SU-DHL-6 (cell line): ENCODE results near the gene NFE2L3.

Source experiments
- EZH2phosphoT487 ChIP-seq: fragments of 200-600 bp; sonication (generic), shearing (Covaris generic); conservative IDR thresholded peaks from 2 replicates; pipeline ENCODE4 v1.6.1; 2018; ENCODE audit warnings: mild to moderate bottlenecking, antibody characterized with exemption, low read length, moderate library complexity, mixed read lengths
- TF ChIP-seq, protein P1 (sequence below): fragments of 200-600 bp; sonication (generic); IDR thresholded peaks from one replicate; pipeline ENCODE4 v1.5.1; 2017; ENCODE audit warnings: antibody characterized with exemption, mild to moderate bottlenecking, low read length, moderate library complexity; ENCODE audit not compliant: insufficient read depth, poor library complexity, severe bottlenecking

DNA sequence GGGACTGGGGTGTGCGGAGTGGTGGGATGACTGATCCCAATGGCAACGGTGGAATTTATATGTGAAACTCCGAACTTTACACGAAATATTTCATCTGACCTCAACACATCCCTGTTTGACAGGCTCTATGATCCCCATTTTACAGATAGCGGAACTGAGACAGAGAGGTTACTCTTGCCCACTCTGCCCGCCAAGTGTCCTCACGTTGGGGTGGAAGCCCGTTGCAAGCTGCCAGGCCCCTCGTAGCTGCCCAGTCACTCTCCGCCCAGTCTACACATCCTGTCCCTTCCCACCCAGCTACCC, 397 bp upstream of the NFE2L3 start:
- TF ChIP-seq, protein P1, sequence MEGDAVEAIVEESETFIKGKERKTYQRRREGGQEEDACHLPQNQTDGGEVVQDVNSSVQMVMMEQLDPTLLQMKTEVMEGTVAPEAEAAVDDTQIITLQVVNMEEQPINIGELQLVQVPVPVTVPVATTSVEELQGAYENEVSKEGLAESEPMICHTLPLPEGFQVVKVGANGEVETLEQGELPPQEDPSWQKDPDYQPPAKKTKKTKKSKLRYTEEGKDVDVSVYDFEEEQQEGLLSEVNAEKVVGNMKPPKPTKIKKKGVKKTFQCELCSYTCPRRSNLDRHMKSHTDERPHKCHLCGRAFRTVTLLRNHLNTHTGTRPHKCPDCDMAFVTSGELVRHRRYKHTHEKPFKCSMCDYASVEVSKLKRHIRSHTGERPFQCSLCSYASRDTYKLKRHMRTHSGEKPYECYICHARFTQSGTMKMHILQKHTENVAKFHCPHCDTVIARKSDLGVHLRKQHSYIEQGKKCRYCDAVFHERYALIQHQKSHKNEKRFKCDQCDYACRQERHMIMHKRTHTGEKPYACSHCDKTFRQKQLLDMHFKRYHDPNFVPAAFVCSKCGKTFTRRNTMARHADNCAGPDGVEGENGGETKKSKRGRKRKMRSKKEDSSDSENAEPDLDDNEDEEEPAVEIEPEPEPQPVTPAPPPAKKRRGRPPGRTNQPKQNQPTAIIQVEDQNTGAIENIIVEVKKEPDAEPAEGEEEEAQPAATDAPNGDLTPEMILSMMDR, result no peak
- TF ChIP-seq EZH2phosphoT487, result no peak
